ENCODE data around the gene MMAB. TPM values are rescaled to one million over a fixed set of nuclear protein-coding genes. Genes with fewer than 3 reads are reported as not detected.
A peak's percentile ranks its signal among the peaks of the same experiment; 100 is the strongest.

Gene MMAB
- total and polyA plus RNA-seq, 4 donors, result 47.1 to 101 (median 77.1) TPM

DNA sequence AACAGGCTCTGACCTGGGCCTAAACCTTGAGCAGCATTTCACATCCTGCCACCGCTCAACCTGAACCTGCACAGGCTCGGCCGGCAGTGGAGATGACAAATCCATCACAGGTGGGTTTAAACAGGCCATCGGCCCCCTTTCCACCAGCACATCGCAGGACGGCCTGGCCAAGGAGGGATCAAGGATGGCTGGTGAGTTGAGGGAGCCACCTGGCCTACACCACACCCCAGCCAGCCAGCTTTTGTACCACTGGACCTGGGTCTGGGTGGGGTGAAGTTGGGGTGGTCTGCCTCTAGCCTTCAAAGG lies 14.2 kb downstream of the MMAB start:
- no peak overlapping the region for H3K9ac ChIP-seq (ENCODE audit: low read depth in 1 of 2, low read length in 2 of 2)
- DNase-seq (ENCODE audit: low spot score), result no peak
- H3K4me1 ChIP-seq (ENCODE audit: control insufficient read depth in 4 of 4, insufficient read depth in 4 of 4, low read length in 3 of 4), result peaks cover 2 to 53% (median 42%) of the 10 kb centered on the region in 4 donors
- H3K27me3 ChIP-seq (ENCODE audit: control insufficient read depth in 4 of 4, insufficient read depth in 4 of 4, low read length in 3 of 4), result no peaks in the 10 kb centered on the region
- H3K27ac ChIP-seq (ENCODE audit: low read depth in 1 of 2, low read length in 2 of 2), result no peak overlapping the region
- H3K36me3 ChIP-seq (ENCODE audit: control insufficient read depth in 4 of 4, insufficient read depth in 3 of 4, low read depth in 1 of 4, low read length in 3 of 4), result peaks cover 4 to 15% (median 4%) of the 10 kb centered on the region in 4 donors
- no peak for TF ChIP-seq GABPA (IDR thresholded peaks at IDR 0.05 in 1 of 2, conservative IDR thresholded peaks at IDR 0.05 in 1 of 2)
- TF ChIP-seq FOXA2 (IDR thresholded peaks at IDR 0.05), result no peak
- H3K9me3 ChIP-seq (ENCODE audit: control insufficient read depth in 4 of 4, low read length in 3 of 4), result no peaks in the 10 kb centered on the region
- 90% methylated on average over 6 of the region's 6 CpGs for WGBS
- H3K4me3 ChIP-seq (ENCODE audit: low read depth in 1 of 3, low read length in 3 of 3), result no peak overlapping the region

DNA sequence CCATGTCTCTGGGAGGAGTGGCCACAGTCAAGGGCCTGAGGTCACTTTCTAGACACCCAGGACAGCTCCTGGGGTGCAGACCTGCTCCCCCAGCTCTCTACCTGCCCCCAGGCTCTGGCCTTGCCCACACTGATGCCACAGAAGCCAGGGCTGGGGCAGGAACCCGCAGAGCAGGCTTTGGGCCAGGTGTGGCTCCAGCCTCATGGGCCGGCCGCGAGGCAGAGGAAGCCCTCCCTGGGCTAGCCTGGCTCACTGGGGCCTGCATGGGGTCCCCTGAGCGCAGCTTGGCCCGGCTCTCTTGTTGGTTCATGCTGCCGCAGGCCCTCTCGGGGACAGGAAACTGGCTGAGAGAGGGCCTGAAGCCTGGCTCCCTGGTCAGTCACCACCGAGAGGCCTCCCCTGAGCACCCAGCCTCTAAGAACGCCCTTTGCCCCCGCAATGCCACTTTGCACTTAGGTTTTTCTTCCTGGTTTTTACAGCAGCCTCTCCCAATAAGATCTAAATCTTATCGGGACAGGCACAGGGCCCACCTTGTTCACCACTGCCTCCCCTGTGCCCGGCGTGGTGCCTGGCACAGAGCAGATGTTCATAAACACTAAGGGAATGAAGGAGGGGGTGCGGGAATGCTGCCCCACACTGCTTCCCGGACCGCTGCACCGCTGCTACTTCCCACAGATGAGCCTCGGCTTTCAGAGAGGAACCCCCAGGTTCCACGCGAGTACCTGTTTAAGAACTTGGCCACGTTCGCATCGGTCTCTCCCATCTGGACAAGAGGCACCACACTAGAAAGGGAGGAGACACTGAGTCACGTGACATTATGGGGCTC lies 14.7 kb downstream of the MMAB start:
- TF ChIP-seq GABPA (IDR thresholded peaks at IDR 0.05 in 1 of 2, conservative IDR thresholded peaks at IDR 0.05 in 1 of 2), result no peak
- no peak for TF ChIP-seq YY1 (IDR thresholded peaks at IDR 0.05)
- peak in 1 of 2 donors; percentile 27 for TF ChIP-seq HNF4A (conservative IDR thresholded peaks at IDR 0.05)
- H3K27ac ChIP-seq (ENCODE audit: low read depth in 1 of 2, low read length in 2 of 2), result no peak overlapping the region

DNA sequence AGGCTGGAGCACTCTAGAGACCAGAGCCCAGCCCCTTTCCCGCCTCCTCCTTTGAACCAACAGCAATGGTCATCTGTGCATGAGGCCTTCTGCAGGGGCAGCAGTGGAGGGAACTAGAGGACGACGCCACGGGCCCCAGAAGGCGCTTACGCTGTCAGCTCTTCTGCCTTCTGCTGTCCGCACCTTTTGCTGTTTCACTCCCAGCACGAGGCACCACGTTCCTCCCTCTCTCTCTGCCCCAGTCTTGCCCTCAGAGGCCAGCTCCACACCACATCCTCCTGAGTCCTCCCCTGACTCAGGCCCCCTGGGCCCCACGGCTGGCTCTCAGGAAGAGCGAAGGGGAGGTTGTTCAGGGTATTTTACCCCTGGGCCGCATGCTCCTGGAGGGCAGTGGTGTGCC lies 15.5 kb downstream of the MMAB start:
- Histone ChIP-seq H3K27me3 (ENCODE audit: control insufficient read depth in 4 of 4, insufficient read depth in 4 of 4, low read length in 3 of 4) (no peaks in the 10 kb centered on the region), H3K9ac (ENCODE audit: low read depth in 1 of 2, low read length in 2 of 2) (no peak overlapping the region), H3K27ac (ENCODE audit: low read depth in 1 of 2, low read length in 2 of 2) (peak overlapping the region; percentile 8 to 42), H3K9me3 (ENCODE audit: control insufficient read depth in 4 of 4, low read length in 3 of 4) (no peaks in the 10 kb centered on the region), H3K4me1 (ENCODE audit: control insufficient read depth in 4 of 4, insufficient read depth in 4 of 4, low read length in 3 of 4) (peaks cover 2 to 62% (median 48%) of the 10 kb centered on the region in 4 donors), H3K4me3 (ENCODE audit: low read depth in 1 of 3, low read length in 3 of 3) (no peak overlapping the region), H3K36me3 (ENCODE audit: control insufficient read depth in 4 of 4, insufficient read depth in 3 of 4, low read depth in 1 of 4, low read length in 3 of 4) (peaks cover 0 to 6% (median 3%) of the 10 kb centered on the region in 4 donors)
- TF ChIP-seq GABPA (IDR thresholded peaks at IDR 0.05 in 1 of 2, conservative IDR thresholded peaks at IDR 0.05 in 1 of 2), result no peak
- TF ChIP-seq RXRA (IDR thresholded peaks at IDR 0.05), result no peak
- TF ChIP-seq, protein P1, sequence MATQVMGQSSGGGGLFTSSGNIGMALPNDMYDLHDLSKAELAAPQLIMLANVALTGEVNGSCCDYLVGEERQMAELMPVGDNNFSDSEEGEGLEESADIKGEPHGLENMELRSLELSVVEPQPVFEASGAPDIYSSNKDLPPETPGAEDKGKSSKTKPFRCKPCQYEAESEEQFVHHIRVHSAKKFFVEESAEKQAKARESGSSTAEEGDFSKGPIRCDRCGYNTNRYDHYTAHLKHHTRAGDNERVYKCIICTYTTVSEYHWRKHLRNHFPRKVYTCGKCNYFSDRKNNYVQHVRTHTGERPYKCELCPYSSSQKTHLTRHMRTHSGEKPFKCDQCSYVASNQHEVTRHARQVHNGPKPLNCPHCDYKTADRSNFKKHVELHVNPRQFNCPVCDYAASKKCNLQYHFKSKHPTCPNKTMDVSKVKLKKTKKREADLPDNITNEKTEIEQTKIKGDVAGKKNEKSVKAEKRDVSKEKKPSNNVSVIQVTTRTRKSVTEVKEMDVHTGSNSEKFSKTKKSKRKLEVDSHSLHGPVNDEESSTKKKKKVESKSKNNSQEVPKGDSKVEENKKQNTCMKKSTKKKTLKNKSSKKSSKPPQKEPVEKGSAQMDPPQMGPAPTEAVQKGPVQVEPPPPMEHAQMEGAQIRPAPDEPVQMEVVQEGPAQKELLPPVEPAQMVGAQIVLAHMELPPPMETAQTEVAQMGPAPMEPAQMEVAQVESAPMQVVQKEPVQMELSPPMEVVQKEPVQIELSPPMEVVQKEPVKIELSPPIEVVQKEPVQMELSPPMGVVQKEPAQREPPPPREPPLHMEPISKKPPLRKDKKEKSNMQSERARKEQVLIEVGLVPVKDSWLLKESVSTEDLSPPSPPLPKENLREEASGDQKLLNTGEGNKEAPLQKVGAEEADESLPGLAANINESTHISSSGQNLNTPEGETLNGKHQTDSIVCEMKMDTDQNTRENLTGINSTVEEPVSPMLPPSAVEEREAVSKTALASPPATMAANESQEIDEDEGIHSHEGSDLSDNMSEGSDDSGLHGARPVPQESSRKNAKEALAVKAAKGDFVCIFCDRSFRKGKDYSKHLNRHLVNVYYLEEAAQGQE (IDR thresholded peaks at IDR 0.05), result no peak
- no peak for TF ChIP-seq TAF1 (conservative IDR thresholded peaks at IDR 0.05)
- TF ChIP-seq, protein P2, sequence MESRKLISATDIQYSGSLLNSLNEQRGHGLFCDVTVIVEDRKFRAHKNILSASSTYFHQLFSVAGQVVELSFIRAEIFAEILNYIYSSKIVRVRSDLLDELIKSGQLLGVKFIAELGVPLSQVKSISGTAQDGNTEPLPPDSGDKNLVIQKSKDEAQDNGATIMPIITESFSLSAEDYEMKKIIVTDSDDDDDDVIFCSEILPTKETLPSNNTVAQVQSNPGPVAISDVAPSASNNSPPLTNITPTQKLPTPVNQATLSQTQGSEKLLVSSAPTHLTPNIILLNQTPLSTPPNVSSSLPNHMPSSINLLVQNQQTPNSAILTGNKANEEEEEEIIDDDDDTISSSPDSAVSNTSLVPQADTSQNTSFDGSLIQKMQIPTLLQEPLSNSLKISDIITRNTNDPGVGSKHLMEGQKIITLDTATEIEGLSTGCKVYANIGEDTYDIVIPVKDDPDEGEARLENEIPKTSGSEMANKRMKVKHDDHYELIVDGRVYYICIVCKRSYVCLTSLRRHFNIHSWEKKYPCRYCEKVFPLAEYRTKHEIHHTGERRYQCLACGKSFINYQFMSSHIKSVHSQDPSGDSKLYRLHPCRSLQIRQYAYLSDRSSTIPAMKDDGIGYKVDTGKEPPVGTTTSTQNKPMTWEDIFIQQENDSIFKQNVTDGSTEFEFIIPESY (IDR thresholded peaks at IDR 0.05), result no peak
- TF ChIP-seq, protein P3, sequence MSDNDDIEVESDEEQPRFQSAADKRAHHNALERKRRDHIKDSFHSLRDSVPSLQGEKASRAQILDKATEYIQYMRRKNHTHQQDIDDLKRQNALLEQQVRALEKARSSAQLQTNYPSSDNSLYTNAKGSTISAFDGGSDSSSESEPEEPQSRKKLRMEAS (IDR thresholded peaks at IDR 0.05), result no peak
- TF ChIP-seq, protein P4, sequence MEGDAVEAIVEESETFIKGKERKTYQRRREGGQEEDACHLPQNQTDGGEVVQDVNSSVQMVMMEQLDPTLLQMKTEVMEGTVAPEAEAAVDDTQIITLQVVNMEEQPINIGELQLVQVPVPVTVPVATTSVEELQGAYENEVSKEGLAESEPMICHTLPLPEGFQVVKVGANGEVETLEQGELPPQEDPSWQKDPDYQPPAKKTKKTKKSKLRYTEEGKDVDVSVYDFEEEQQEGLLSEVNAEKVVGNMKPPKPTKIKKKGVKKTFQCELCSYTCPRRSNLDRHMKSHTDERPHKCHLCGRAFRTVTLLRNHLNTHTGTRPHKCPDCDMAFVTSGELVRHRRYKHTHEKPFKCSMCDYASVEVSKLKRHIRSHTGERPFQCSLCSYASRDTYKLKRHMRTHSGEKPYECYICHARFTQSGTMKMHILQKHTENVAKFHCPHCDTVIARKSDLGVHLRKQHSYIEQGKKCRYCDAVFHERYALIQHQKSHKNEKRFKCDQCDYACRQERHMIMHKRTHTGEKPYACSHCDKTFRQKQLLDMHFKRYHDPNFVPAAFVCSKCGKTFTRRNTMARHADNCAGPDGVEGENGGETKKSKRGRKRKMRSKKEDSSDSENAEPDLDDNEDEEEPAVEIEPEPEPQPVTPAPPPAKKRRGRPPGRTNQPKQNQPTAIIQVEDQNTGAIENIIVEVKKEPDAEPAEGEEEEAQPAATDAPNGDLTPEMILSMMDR (IDR thresholded peaks at IDR 0.05; ENCODE audit: low read depth, low read length, missing input control), result no peak
- no peak for TF ChIP-seq YY1 (IDR thresholded peaks at IDR 0.05)
- TF ChIP-seq RAD21 (IDR thresholded peaks at IDR 0.05), result no peak
- TF ChIP-seq HNF4A (conservative IDR thresholded peaks at IDR 0.05), result no peak
- TF ChIP-seq NR2F2 (IDR thresholded peaks at IDR 0.05), result no peak
- no peak for TF ChIP-seq FOXA1 (IDR thresholded peaks at IDR 0.05)
- DNase-seq (ENCODE audit: low spot score), result no peak
- 92% methylated on average over 12 of the region's 12 CpGs for WGBS

More for the DNA sequence above, 14.7 kb downstream of the MMAB start:
- Histone ChIP-seq H3K4me3 (ENCODE audit: low read depth in 1 of 3, low read length in 3 of 3) (no peak overlapping the region), H3K27me3 (ENCODE audit: control insufficient read depth in 4 of 4, insufficient read depth in 4 of 4, low read length in 3 of 4) (no peaks in the 10 kb centered on the region), H3K9me3 (ENCODE audit: control insufficient read depth in 4 of 4, low read length in 3 of 4) (no peaks in the 10 kb centered on the region), H3K9ac (ENCODE audit: low read depth in 1 of 2, low read length in 2 of 2) (no peak overlapping the region), H3K4me1 (ENCODE audit: control insufficient read depth in 4 of 4, insufficient read depth in 4 of 4, low read length in 3 of 4) (peaks cover 2 to 57% (median 46%) of the 10 kb centered on the region in 4 donors), H3K36me3 (ENCODE audit: control insufficient read depth in 4 of 4, insufficient read depth in 3 of 4, low read depth in 1 of 4, low read length in 3 of 4) (peaks cover 0 to 10% (median 4%) of the 10 kb centered on the region in 4 donors)
- 86% methylated on average over 25 of the region's 25 CpGs for WGBS
- DNase-seq (ENCODE audit: low spot score), result no peak
